ENCODE measurements around the gene RTP5. TPM values are rescaled to one million over a fixed set of nuclear protein-coding genes. Genes with fewer than 3 reads are reported as not detected.

Gene RTP5
- total RNA-seq, 1 donor = not detected

DNA sequence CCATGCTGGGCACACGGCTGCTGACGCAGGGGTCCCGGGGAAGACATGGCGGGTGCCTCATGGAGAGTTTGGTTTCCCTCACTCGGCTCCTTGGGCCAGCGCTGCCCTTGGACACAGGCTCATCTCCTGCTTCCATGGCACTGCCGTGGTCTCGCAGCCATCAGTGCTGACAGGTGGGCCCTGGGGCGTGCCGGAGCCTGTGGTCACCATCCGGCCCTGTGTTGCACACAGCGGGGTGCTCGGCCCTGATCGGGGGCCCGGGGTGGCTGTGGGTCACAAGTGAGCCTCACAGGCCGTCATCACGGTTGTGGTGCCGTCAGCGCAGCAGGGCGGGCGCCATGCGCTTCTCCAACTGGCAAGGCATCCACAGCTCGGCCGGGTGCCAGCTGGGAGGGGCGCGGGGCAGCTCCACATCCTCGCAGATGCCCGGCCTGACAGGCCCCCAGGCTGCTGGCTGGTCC is 582 bp downstream of the RTP5 start:
- TF ChIP-seq CTCF (IDR thresholded peaks at IDR 0.05; ENCODE audit: insufficient read depth, low read length) = no peak
- no peak overlapping the region for H3K4me3 ChIP-seq (ENCODE audit: low read depth, low read length)
- no peak for DNase-seq (ENCODE audit: low read depth)

GRCh38 chr2:241870611-241871537 is 1.3 kb downstream of the RTP5 start:
- no peak overlapping the region for H3K4me3 ChIP-seq (ENCODE audit: low read depth, low read length)
- no peak for DNase-seq (ENCODE audit: low read depth)
- no peak for TF ChIP-seq CTCF (IDR thresholded peaks at IDR 0.05; ENCODE audit: insufficient read depth, low read length)

DNA sequence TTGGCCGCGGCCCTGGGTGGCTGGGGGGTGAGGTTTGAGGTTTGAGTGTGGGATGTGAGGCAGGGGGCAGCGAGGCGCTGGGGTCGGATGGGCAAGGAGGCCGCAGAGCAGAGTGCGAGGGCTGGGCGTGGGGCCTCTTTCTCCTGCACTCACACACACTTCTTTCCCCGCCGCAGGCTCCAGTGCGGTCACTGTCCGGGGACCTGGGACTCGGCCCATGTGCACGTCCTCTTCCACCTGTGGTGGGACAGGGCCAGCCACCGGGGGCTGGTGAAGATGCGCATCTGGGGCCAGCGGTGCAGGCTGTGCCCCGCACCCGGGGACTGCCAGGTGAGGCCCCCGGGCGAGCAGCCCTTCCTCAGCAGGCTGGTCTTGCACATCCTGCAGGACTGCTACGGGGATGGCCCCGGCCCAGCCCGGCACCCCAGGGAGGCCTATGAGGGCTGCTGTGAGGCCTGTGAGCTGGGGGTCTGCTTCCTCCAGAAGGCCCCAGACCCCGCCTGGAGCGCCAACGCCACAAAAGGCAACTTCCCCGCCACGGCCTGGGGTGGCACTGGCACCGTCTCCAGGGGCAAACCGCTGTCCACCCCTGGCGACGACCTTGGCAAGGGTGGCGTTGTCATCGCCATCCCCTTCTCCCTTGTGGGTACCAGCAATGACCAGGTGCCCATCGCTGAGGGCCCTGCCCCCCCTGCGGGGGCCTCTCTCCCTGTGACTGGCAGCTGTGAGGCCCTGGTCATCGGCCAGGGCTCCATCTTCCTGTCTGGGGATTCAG is 2.2 kb downstream of the RTP5 start:
- TF ChIP-seq CTCF (IDR thresholded peaks at IDR 0.05; ENCODE audit: insufficient read depth, low read length) = no peak
- H3K4me3 ChIP-seq (ENCODE audit: low read depth, low read length) = no peak overlapping the region
- DNase-seq (ENCODE audit: low read depth) = no peak

DNA sequence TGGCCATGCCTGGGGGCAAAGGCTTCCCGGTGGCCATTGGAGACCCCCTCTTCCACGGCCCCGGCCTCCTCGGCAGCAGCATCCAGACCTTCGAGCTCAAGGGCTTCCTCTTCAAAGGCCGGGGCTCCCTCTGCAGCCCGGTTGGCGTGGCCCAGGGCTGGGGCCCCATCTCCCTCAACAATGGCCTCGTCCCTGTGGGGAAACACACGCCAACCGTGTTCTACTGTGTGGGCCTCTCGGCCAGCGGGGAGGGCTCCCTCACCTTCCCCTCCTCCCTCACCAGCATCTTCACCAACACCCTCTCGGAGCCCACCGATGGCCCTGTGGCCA is 2.7 kb downstream of the RTP5 start:
- H3K4me3 ChIP-seq (ENCODE audit: low read depth, low read length) = no peak overlapping the region
- no peak for DNase-seq (ENCODE audit: low read depth)
- no peak for TF ChIP-seq CTCF (IDR thresholded peaks at IDR 0.05; ENCODE audit: insufficient read depth, low read length)

- TF ChIP-seq CTCF (IDR thresholded peaks at IDR 0.05; ENCODE audit: insufficient read depth, low read length) = no peak
- H3K4me3 ChIP-seq (ENCODE audit: low read depth, low read length) = no peak overlapping the region
- DNase-seq (ENCODE audit: low read depth) = no peak
These were observed 3.7 kb downstream of the RTP5 start for GRCh38 chr2:241873081-241873802.

GRCh38 chr2:241873803-241874110 is 4.2 kb downstream of the RTP5 start:
- no peak overlapping the region for H3K4me3 ChIP-seq (ENCODE audit: low read depth, low read length)
- no peak for TF ChIP-seq CTCF (IDR thresholded peaks at IDR 0.05; ENCODE audit: insufficient read depth, low read length)
- no peak for DNase-seq (ENCODE audit: low read depth)

Measured in fibroblast of the aortic adventitia (primary cell).